Astrocyte of the cerebellum (primary cell): ENCODE data around the gene TMEM243.

Experiments used
- DNase-seq: peaks from one replicate; pipeline ENCODE4 v3.0.0-alpha.2; 2011; ENCODE audit warnings: low read depth
- H3K4me3 ChIP-seq: 2 replicates; pipeline ENCODE4 v1.5.1; 2011; ENCODE audit warnings: mild to moderate bottlenecking, low read depth, low read length, moderate library complexity
- CTCF ChIP-seq: IDR thresholded peaks from 2 replicates; pipeline ENCODE4 v1.5.1; 2012; ENCODE audit warnings: low read length, low read depth, moderate library complexity, mild to moderate bottlenecking; ENCODE audit errors: missing control alignments
- in situ Hi-C: cut with HindIII; loops from 2 replicates; pipeline ENCODE4 v1.10.0; 2017; ENCODE audit warnings: low sequenced_read_pairs

Gene TMEM243

GRCh38 chr7:87231711-87232110 lies 12.2 kb upstream of the TMEM243 start:
- no peak for TF ChIP-seq CTCF
- in situ Hi-C loops = loop anchor here (25.0 kb wide), 1 partner anchor 269 kb away; no protein-coding TSS in a partner anchor
- no peak overlapping the region for H3K4me3 ChIP-seq

GRCh38 chr7:87231258-87231657 lies 11.7 kb upstream of the TMEM243 start:
- no peak for DNase-seq
- in situ Hi-C loops = loop anchor here (25.0 kb wide), 1 partner anchor 269 kb away; no protein-coding TSS in a partner anchor
- no peak for TF ChIP-seq CTCF
- H3K4me3 ChIP-seq = no peak overlapping the region

More at GRCh38 chr7:87231711-87232110, 12.2 kb upstream of the TMEM243 start:
- DNase-seq = no peak

- no peak for TF ChIP-seq CTCF
- no peak overlapping the region for H3K4me3 ChIP-seq
- in situ Hi-C loops = loop anchor here (25.0 kb wide), 1 partner anchor 264 kb away; no protein-coding TSS in a partner anchor
- no peak for DNase-seq
Observed at GRCh38 chr7:87226495-87226894, 7.0 kb upstream of the TMEM243 start.

- no peak for DNase-seq
- in situ Hi-C loops = loop anchor here (25.0 kb wide), 1 partner anchor 263 kb away; no protein-coding TSS in a partner anchor
- no peak overlapping the region for H3K4me3 ChIP-seq
- no peak for TF ChIP-seq CTCF
Observed at GRCh38 chr7:87225696-87226095, 6.2 kb upstream of the TMEM243 start.

GRCh38 chr7:87223666-87224065 lies 4.1 kb upstream of the TMEM243 start:
- in situ Hi-C loops = no loop called here
- H3K4me3 ChIP-seq = no peak overlapping the region
- DNase-seq = no peak
- no peak for TF ChIP-seq CTCF

GRCh38 chr7:87220734-87221215 lies 1.2 kb upstream of the TMEM243 start:
- H3K4me3 ChIP-seq = peak overlapping the region; percentile 92
- no peak for DNase-seq

More at GRCh38 chr7:87220734-87221215, 1.2 kb upstream of the TMEM243 start:
- in situ Hi-C loops = no loop called here
- TF ChIP-seq CTCF = no peak
